GM19238 (cell line): ENCODE results near the gene PCSK6.

ENCODE experiments used
- DNase-seq: peaks from one replicate; pipeline ENCODE4 v3.0.0; 2011; ENCODE audit warnings: low spot score; ENCODE audit not compliant: insufficient read length

The PCSK6 gene

DNA sequence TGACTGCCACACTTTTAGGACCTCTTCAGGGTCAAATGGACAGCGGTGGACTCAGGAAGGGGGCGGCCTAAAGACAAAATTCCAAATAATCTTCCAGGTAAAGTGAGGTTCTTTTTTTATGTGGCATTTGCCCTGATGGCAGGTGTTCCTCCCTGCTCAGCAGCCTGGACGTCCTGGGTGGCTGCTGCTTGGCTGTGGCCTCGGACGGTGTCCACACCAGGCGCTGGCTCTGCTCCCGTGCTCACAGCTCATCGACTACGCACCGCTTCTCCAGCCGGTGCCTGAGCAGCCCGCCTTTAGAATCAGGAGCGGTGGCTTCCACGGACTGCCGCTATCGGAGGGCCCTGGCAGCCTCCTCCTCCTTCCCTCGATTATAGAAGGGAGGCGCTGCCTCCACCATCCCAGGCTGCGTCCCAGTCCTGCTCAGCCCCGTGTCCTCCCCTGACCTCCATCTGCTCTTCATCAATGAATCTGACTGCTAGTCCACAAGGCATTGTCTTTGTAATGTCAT is 41.9 kb downstream of the PCSK6 start:
- DNase-seq, result no peak

DNA sequence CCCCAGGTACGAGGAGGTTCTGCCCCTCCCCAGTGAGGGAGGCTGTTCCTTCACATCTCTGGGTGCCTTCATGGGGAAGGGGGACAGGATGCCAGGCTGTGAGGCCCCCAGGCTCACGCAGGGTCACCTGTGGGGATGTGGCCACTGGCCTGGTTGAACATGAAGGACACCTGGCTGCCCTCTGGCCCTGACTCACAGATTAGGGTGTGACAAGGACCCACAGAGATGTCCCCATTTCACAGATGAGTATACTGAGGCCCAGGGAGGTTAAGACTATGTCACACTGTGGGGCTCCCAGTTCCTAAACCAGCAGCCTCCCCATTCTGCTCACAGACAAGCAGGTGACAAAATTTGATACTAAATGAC is 42.4 kb downstream of the PCSK6 start:
- no peak for DNase-seq

DNA sequence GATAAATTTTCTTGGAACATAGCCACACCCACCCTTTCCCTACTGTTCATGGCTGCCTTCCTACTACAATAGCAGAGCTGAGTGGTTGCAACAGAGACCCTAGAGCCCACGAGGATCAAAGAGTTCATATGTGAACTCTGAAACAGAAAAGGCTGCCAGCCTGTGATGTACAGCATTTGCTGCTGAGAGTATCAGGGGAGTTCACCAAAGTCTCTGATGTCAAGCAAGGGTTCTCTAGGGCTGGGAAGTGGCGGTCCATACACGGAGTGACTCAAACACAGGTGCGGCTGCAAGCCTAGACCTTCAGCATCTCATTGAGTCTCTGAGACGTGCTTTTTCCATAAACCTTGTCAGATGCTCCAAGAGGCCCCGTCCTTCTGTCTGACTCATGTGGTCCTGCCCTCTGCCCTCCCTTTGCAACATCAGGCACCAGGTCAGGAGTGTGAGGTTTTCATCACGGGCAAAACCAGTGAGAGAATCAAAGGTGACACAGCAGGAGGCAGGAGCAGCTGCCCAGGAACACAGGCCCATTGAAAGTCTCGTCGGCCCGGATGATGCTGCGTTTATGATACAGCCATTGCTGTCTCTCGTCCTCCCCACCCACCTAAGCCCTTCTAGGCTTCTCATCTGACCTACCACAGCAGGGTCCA is 42.9 kb downstream of the PCSK6 start:
- DNase-seq, result no peak

DNA sequence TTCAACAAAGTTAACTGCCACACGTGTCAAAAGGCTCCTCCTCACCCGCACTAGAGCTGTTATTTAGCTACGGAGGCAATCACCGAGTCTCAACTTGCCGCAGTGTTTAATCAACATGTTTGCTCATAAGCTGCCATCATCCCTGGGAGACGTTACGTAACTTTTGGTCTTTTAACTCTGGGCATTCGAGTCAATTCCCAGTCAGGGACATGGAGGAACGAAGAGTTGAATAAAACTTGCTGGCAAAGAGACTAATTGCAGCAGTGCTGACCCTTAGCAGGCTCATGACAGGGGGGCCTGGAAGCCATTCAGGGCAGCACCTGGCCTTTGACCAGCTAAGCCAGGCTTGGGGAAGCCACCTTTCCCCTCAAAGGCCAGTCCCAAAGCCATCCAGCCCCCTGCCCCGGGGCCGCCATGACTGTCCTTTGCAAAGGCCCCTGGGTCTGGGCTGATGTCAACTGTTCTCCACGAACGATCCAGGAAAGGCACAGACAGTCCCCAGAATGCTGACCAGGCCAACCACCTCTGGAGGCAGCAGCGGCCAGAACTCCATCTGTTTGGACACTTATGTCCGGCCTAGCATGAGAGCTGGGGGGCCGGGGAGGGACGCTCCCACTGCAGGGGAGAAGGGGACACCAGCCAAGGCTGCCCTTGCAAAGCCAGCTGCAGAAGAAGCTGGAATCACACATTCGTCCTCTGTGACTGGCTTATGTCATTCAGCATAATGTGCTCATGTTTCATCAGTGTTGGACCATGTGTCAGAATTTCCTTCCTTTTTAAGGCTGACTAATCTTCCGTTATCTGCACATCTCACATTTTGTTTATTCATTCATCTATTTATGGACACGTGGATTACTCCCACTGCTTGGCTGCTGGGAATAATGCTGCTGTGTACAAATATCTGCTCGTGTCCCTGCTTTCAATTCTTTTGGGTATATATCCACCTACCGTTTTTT is 43.7 kb downstream of the PCSK6 start:
- DNase-seq, result no peak

DNA sequence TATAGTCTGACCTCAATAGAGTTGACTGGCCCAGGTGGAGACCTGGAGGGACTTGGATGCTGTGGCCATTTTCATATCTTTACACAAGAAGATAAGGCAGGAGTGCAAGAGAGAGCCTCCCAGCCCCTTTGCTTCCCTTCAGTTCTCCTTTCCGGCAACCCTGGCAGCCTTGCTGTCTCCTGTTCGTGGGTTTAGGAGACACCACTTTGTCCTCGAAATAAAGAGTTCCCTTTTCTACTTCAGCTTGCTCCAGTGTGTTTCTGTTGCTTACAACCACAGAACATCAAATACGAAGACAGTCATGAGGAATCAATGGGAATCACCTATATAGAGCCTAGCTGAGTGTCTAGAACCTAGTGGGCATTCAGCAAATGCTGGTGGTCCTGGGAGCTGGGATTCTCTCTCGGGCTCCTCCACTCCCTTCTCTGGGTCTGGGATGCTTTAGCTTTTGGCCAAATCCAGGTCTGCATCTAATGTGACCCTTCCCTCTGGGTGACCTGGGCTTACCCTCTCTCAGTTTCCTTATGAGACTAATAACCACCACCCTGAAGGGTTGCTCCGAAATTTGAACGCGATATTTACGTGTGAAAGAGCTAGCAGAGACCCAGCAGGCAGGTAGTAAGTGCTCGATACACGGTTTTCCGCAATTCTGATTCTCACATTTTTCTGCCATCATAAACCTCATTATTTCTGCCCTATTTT is 44.5 kb downstream of the PCSK6 start:
- no peak for DNase-seq

DNA sequence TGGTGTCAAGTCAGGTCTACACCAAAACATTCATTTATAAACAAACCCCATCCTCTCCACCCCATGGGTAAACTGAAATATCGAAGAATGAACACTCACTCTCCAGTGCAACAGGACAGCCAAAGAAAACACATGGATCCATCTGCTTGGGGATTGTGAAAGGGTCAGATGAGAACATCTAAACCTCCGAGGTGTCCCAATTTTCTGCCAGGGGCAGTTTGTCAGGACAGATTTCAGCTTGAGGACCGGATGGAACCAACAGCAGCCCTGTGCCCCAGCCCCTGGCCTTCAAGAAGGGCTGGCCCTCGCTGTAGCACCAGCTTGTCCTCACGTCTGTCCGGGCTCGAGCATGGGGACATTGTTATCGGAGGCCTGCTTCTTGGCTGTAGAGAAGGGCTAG is 45.5 kb downstream of the PCSK6 start:
- no peak for DNase-seq

DNA sequence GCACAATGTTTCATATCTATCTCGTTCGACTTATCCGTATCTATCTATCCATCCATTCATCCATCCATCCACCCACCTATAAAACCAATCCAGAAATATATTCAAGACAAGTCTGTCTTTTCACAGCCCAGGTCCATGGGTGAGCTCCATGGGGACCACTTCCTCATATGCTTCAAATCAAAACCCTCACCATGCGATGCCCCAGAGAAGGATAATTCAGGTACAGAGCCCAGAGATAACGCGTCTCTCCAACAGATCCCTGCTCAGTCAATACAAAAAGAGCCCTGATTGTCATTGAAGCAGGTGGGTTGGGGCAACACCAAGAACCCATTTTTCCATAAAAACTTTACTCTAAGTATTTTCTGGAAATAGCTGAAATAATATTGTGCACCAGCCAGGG is 47.2 kb downstream of the PCSK6 start:
- no peak for DNase-seq

DNA sequence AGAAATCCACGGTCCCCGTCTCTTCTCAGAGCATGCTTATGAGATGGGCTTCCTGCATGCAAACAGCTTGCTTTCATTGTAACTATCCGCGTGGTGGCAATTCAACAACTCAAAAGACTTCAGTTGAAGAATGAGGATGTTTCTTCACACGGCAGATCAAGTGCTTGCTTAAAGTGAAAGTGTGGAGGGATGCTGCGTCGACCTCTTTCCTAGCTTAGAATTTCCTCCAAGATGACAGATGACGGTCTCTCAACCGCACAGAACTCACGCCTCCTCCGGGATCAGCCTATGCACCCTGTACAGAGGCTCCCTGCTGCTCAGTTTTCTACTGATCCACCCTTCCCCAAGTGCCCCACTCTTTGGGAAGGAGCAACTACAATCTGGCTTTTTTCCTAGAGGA is 47.8 kb downstream of the PCSK6 start:
- DNase-seq, result no peak

DNA sequence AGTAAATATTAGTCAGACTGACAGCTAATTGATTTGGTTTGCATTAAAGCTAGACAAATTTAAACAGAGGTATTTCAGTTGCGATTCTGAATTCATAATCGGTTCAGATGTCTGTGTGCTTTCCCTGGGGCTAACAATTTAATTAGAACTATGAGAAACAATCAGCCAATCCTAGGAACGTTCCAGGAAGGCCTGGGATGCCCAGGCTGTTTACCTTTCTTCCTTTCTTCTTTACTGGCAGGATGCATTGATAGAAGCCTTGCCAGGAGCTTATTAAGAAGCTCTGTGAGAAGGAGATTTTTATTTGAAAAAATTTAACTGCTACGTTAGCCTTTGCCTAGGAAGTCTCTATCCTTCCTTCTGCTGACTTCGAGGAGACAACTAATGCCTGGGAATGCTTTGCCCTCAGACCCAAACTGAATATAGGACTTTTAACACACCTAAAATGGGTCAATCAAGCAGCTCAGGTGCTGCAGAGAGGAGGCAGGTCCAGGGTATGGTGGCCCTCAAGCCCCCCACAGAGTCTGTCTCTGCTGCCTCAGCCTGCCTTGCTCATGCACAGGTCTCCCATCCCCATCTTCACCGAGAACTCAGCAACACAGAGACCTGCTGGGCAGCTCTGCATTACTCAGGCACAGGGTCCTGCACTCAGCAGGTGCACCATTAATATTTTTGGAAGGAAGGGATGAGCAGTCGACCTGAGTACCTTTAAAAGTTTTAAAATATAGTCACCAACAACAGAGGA is 48.5 kb downstream of the PCSK6 start:
- no peak for DNase-seq

DNA sequence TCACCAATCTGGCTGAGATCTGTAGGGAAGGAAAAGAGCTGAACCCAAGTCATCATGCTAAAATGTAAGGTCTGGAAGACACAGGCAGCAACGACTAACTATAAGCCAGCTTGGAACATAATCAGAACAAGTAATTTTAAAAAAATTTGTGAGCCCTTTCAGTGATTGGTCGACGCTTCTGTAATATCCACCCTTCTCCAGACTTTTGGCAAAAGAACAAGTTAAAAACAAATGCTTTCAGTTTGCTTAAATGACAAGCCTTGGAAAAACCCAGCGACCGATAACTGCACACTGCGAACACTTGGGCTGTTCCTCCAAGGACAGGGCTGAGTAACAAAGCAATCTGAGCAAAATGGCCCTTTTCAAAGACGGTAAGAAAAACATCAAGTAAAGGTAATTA is 49.6 kb downstream of the PCSK6 start:
- no peak for DNase-seq

DNA sequence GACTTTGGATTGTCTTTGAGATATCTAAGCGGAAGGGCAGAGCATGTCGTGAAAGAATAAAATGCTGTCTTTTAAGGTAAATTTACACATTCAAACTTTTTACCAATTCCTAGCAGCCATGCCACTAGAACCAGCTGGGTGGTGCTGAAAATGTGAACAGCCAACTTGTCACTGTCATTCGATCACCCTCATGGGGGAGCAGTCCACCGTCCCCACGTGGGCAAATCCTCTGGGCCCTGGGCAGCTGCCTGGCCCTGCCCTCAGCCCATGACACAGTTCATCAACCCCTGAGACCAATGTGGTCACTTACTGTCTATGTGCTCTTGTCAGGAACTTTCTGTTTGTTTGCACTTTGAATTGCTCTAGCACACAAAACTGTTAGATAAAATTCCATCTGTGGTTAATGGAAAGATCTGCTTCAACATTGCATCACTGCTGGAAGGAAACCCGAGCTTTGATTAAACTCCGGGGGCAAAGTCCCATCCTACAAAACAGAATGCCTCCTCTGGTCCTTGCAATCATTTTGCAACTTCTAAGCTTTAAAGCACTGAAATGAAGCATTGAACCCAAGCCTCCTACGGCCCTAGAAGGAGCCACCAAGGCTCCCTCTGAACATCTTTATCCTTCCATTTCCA is 50.1 kb downstream of the PCSK6 start:
- no peak for DNase-seq

DNA sequence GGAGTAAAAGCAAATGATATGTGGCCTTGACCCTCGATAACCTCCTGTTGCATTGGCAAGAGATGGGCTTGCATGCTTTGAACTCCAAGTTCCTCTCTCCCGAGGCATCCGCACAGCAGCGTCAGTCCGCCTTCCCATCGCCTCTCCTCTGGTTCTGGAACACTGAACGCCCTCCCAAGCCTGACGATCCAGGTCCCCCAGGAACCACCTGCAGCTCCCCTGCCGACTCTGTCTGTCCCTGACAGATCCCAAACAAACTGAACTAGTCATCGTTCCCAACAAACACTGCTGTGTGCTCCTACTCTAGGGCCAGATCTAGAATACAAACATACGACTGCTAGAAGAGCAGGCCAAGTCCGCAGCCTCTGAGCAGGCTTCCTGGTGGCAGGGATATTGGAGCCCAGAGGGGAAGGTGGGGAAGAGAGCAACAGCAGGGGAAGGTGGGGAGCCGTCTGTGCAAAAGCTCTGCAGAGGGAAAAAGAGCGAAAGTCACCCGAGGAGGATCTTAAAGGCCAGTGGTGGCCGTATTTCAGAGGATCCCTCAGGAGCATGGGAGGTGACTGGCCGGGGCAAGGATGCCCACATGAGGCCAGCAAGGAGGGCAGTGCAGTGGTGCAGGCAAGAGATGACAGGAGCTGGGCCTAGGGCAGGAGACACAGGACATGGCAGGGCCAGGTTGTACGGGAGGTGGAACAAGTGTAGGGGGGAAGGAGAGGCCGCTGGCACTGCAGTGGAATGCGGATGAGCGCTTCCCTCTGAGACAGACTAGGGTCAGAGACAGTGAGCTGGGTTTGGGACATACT is 50.8 kb downstream of the PCSK6 start:
- DNase-seq, result no peak

DNA sequence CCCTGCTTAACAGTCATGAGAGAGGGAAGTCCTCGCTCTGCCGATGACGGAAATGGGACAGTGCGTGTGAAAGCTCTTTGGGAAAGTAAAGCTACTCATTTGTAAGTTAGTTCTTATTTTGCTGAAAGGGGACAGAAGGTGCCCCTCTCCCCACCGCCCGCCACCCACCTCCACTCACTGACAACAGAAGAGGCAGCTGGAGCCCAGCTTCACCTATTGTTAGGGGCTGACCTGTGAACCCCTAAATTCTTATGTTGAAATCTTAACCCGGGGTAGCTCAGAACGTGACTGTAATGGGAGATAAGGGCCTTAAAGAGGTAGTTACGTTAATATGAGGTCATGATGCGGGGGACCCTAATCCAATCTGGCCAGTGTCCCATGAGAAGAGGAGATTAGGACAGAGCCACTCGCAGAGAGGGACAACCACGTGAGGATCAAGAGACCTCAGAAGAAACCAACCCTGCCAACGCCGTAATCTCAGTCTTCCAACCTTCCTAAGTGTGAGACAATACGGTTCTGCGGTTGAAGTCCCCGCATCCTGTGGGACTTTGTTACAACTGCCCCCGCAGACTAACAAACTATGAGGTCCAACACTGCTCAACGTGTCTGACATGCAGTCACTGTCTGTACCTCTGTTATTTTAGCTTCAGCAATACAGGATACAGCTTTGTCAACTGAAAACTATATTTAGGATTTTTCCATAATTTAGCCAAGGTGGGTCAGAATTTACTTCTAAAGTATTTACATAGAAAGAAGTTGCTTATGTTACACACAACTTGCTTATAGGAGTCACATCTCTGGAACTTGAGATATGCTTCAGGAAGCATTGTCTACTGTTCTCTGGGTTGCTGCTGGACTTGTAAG is 51.7 kb downstream of the PCSK6 start:
- DNase-seq, result no peak

DNA sequence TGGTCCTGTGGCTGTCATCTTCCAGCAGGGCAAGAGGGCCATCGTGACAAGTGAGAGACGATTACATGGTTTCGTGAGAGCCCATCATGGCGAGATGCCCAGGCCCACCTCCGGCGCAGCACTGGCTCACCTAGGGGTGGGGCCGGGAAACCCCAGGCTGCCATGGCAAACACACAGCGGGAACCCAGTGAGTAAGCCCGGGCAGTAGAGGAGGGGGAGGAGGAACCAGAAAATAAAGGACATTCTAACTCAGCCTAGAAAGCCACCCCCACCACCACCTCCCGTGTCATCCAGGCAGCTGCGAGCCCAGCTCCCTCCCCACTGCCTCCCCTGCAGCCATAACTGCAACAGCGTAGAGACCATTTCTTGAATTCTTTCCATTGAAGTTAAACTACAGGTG is 52.3 kb downstream of the PCSK6 start:
- DNase-seq, result no peak

DNA sequence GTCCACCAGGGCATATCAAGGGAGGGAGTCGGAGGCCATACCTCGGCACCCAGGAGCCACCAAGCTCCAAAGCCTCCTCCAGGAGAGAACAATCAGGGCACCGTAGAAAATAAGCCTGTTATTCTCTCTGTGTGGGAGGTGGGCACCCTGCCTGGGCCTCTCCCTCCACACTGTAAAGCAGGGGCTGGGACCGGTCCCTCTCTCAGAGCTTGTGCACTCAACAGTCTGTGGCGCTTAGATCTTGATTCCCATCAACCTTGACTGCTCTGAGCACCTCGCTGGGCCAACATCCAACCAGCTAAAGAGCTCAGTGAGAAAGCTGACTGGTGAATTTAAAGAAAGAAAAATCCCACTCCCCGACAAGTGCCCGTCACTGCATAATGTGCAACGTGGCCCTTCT is 53.0 kb downstream of the PCSK6 start:
- DNase-seq, result no peak

DNA sequence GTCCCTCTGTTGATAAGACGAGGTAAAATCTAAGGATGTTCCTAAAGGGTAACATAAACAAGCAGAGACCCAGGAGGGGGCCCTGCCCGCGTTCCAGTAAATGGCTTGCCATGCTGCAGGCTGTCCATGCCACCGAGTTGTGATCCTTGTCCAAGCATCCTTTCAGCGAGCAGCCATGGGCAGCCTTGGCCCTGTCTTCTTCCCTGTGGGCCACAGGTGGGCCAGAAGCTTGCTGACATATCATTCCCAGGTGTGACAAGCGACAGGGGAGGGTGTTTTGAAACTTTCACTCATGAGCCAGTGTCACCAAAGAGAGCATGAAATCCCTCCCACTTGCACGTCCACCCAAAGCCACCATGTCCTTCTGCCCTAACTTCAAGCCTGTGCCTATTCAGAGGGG is 53.7 kb downstream of the PCSK6 start:
- DNase-seq, result no peak

DNA sequence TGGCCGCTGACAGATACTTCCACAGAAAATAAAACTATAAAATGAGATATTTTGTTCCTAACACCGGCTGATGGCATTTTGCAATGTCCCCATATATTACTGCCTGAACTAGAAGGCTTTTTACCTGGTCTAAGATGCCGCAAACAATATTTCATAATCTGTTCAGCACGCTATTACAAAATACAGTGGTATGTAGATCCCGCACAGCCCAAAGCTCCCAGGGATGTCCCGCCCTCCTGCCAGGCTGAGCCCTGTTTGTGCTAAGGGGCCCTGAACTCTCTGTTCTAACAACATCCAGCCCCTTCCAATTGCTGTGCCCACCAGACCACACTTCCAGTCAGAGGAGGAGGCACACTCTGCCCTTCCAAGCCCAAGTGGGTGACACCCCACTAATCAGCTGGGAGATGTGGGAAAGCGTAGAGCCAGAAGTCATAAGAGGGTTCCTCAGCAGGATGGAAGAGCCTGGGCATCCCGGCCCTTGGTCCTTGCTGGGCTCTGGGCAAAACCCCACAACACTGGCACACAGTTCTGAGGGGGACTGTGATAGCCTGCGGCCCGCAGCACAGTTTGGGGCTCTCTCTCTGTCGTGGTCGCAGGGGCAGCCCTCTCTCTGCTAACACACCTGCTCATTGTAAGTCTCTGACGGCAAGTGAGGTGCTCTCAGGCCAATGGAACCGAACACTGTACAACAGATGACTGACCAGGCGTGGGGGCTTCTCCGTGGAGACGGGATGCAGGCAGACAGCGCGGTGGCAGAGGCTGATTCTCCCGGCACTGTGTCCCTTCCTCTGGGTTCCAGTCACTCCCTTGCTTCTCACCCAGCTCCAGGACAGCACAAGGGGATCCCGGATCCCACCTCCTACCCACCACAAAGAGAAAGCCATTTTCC is 55.2 kb downstream of the PCSK6 start:
- DNase-seq, result no peak

DNA sequence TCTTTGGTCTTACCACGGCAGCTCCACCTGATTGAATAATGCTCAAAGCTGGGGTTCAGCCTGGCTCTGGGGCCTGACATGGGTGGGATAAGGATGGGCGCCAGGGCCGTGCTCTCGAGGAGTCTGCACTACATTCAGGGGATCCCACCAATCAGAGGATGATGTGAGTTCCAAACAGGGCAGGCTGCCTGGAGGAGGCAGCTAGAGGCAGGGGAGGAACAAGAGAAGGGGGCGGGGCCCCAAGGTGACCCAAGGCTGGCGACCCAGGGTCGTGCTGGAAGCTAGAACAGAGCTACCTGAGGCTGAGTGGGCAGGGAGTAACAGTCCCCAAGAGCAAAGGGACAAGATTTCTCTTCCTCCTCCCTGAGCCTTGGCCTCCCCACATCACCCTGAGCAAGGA is 56.1 kb downstream of the PCSK6 start:
- DNase-seq, result no peak
